GM12878 (cell line): ENCODE data around the gene CBR4. TPM values are rescaled to one million over a fixed set of nuclear protein-coding genes. Genes with fewer than 3 reads are reported as not detected.

Experiments
- CBFB ChIP-seq: IDR thresholded peaks from 2 replicates; pipeline ENCODE4 v1.6.1; 2016; ENCODE audit warnings: antibody characterized with exemption, low read depth
- NFXL1 ChIP-seq: fragments of 450-650 bp; IDR thresholded peaks from 2 replicates; pipeline ENCODE4 v1.6.1; 2017; ENCODE audit warnings: antibody characterized with exemption, mild to moderate bottlenecking, borderline replicate concordance
- polyA plus RNA-seq, 11 experiments: library from polyadenylated mRNA; depleted of rRNA in 4 of 11; unstranded in 6 of 11; stranded (reverse) in 5 of 11; fragments of >200 nt; fragmentation: Nextera tagmentation in 4 of 11; fragmentation: Illumina TruSeq in 1 of 11; extraction: Ambion mirVana in 4 of 11; extraction: Trizol in 1 of 11; gene quantifications; 1 replicate in 1 of 11; 2 replicates in 10 of 11; pipeline versions ENCODE4 v1.2.1 to v1.2.3, GENCODE V29; 2011 to 2016; ENCODE audit warnings: inconsistent platforms in 2 of 11, missing spikeins in 2 of 11, low read depth in 1 of 11
- total RNA-seq, 4 experiments: library from RNA; depleted of rRNA in 3 of 4; stranded (reverse); fragments of >200 nt in 3 of 4; fragmentation: Illumina TruSeq in 1 of 4; extraction: Trizol in 1 of 4; gene quantifications; 2 replicates each; pipeline versions ENCODE4 v1.2.1 to v1.2.3, GENCODE V29; 2013 to 2021
- TF ChIP-seq, protein P1 (sequence below): IDR thresholded peaks from 2 replicates; pipeline ENCODE4 v1.6.1; 2011; ENCODE audit warnings: borderline replicate concordance, low read depth, mild to moderate bottlenecking, moderate library complexity, low read length; ENCODE audit not compliant: insufficient read depth, poor library complexity, severe bottlenecking
- TF ChIP-seq, protein P2 (sequence below), 3 experiments: IDR thresholded peaks in 2 of 3; conservative IDR thresholded peaks in 1 of 3; 2 replicates each; pipeline ENCODE4 v1.5.1; 2011; ENCODE audit warnings: low read depth in 3 of 3, low read length in 3 of 3, mild to moderate bottlenecking in 3 of 3, control low read depth in 2 of 3, moderate library complexity in 2 of 3, inconsistent platforms in 1 of 3, mixed read lengths in 1 of 3; ENCODE audit not compliant: control insufficient read depth in 2 of 3, insufficient read depth in 1 of 3; ENCODE audit errors: extremely low read depth in 1 of 3
- TF ChIP-seq, protein P3 (sequence below): fragments of 150-350 bp; IDR thresholded peaks from 2 replicates; pipeline ENCODE4 v1.6.1; 2016; ENCODE audit warnings: low read depth, low read length

CBR4 gene
- total and polyA plus RNA-seq, 10 of the 15 experiments (the other 5 are each of a cell fraction or from before 2014, with no cell fraction given) = 17.3 to 38.8 (median 24.8) TPM

DNA sequence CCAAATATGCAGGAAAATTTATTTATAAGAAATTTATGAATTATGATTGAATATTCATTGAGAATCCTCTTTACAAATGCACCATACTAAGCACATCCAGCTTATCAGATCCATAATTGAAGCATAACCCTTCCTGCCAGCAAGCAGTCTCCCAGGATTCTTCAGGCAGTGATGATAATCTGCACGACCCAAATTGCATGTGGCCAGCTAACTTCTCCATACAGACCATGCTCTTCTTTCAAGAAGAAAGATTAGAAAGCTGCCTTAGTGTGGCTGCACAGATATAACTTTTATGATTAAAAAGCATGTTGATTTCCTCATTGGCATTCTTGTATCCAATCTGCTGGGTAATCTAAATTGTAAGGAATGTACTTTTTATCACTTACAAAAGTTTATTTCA is 3.3 kb upstream of the CBR4 start (continued):
- TF ChIP-seq, protein P1, sequence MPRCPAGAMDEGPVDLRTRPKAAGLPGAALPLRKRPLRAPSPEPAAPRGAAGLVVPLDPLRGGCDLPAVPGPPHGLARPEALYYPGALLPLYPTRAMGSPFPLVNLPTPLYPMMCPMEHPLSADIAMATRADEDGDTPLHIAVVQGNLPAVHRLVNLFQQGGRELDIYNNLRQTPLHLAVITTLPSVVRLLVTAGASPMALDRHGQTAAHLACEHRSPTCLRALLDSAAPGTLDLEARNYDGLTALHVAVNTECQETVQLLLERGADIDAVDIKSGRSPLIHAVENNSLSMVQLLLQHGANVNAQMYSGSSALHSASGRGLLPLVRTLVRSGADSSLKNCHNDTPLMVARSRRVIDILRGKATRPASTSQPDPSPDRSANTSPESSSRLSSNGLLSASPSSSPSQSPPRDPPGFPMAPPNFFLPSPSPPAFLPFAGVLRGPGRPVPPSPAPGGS = no peak
- TF ChIP-seq, protein P2, sequence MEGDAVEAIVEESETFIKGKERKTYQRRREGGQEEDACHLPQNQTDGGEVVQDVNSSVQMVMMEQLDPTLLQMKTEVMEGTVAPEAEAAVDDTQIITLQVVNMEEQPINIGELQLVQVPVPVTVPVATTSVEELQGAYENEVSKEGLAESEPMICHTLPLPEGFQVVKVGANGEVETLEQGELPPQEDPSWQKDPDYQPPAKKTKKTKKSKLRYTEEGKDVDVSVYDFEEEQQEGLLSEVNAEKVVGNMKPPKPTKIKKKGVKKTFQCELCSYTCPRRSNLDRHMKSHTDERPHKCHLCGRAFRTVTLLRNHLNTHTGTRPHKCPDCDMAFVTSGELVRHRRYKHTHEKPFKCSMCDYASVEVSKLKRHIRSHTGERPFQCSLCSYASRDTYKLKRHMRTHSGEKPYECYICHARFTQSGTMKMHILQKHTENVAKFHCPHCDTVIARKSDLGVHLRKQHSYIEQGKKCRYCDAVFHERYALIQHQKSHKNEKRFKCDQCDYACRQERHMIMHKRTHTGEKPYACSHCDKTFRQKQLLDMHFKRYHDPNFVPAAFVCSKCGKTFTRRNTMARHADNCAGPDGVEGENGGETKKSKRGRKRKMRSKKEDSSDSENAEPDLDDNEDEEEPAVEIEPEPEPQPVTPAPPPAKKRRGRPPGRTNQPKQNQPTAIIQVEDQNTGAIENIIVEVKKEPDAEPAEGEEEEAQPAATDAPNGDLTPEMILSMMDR (IDR thresholded peaks at IDR 0.05 in 2 of 3, conservative IDR thresholded peaks at IDR 0.05 in 1 of 3; ENCODE audit: control insufficient read depth in 2 of 3, extremely low read depth in 1 of 3, insufficient read depth in 1 of 3, low read depth in 3 of 3, low read length in 3 of 3) = no peak
- TF ChIP-seq, protein P3, sequence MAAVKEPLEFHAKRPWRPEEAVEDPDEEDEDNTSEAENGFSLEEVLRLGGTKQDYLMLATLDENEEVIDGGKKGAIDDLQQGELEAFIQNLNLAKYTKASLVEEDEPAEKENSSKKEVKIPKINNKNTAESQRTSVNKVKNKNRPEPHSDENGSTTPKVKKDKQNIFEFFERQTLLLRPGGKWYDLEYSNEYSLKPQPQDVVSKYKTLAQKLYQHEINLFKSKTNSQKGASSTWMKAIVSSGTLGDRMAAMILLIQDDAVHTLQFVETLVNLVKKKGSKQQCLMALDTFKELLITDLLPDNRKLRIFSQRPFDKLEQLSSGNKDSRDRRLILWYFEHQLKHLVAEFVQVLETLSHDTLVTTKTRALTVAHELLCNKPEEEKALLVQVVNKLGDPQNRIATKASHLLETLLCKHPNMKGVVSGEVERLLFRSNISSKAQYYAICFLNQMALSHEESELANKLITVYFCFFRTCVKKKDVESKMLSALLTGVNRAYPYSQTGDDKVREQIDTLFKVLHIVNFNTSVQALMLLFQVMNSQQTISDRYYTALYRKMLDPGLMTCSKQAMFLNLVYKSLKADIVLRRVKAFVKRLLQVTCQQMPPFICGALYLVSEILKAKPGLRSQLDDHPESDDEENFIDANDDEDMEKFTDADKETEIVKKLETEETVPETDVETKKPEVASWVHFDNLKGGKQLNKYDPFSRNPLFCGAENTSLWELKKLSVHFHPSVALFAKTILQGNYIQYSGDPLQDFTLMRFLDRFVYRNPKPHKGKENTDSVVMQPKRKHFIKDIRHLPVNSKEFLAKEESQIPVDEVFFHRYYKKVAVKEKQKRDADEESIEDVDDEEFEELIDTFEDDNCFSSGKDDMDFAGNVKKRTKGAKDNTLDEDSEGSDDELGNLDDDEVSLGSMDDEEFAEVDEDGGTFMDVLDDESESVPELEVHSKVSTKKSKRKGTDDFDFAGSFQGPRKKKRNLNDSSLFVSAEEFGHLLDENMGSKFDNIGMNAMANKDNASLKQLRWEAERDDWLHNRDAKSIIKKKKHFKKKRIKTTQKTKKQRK = no peak
- TF ChIP-seq NFXL1 (no peak), CBFB (no peak)
